H1 (cell line): ENCODE data around the gene SLC36A4.

Experiments used
- JUND ChIP-seq: IDR thresholded peaks from 2 replicates; pipeline ENCODE4 v1.6.1; 2011; ENCODE audit warnings: mild to moderate bottlenecking, improper control_type of control experiment, low read length
- TF ChIP-seq, protein P1 (sequence below), 3 experiments: IDR thresholded peaks; 1 replicate in 2 of 3; 2 replicates in 1 of 3; pipeline versions ENCODE4 v1.5.1 to v1.6.1; 2011; ENCODE audit warnings: low read length in 3 of 3, mild to moderate bottlenecking in 3 of 3, inconsistent platforms in 2 of 3, low read depth in 1 of 3, moderate library complexity in 1 of 3; ENCODE audit not compliant: insufficient read depth in 1 of 3; ENCODE audit errors: control extremely low read depth in 1 of 3

DNA sequence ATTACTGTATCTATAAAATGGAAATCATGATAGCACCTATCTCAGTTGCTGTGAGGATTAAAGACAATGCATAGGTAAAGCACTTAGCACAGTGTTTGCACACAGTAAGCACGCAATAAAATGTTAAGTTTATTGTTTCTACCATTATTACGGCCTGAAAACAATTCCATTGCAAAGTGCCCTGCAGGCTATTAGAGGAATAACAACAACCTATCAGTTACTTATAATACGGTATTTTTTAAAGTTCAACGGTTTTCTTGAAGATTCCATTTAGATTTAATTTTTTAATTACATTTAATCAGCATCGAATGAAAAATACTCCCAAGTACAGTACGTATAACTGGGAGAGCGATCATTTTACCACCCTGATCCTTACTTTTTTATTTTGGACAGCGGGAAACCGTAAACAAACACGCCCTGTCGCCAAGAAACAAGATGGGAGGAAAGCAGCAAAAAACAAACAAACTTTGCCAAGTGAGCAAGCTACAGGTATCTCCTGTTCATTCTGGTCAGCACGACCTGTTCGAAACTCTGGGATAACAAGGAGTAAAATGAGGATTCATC, 893 bp downstream of the SLC36A4 start:
- TF ChIP-seq, protein P1, sequence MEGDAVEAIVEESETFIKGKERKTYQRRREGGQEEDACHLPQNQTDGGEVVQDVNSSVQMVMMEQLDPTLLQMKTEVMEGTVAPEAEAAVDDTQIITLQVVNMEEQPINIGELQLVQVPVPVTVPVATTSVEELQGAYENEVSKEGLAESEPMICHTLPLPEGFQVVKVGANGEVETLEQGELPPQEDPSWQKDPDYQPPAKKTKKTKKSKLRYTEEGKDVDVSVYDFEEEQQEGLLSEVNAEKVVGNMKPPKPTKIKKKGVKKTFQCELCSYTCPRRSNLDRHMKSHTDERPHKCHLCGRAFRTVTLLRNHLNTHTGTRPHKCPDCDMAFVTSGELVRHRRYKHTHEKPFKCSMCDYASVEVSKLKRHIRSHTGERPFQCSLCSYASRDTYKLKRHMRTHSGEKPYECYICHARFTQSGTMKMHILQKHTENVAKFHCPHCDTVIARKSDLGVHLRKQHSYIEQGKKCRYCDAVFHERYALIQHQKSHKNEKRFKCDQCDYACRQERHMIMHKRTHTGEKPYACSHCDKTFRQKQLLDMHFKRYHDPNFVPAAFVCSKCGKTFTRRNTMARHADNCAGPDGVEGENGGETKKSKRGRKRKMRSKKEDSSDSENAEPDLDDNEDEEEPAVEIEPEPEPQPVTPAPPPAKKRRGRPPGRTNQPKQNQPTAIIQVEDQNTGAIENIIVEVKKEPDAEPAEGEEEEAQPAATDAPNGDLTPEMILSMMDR (IDR thresholded peaks at IDR 0.05; ENCODE audit: control extremely low read depth in 1 of 3, insufficient read depth in 1 of 3, low read depth in 1 of 3, low read length in 3 of 3): peak in 1 of 3 experiments; percentile 35; a peak in 1 of 4 replicates
- TF ChIP-seq JUND: no peak
